GM18951 (cell line): Measurements from ENCODE around the gene OXLD1.

ENCODE experiments used
- POLR2A ChIP-seq: IDR thresholded peaks from 4 replicates; pipeline ENCODE4 v1.6.1; 2011; ENCODE audit warnings: mild to moderate bottlenecking; ENCODE audit not compliant: insufficient read length, insufficient read depth; ENCODE audit errors: extremely low read depth
- in situ Hi-C: fragments of 300-500 bp; cut with MboI; formaldehyde crosslinking; loops from one replicate; pipeline ENCODE4 v1.12.0; 2022; ENCODE audit warnings: low sequenced_read_pairs, mixed read lengths, inconsistent platforms; ENCODE audit not compliant: unreplicated experiment

OXLD1 gene

GRCh38 chr17:81696218-81696941 is 30.0 kb upstream of the OXLD1 start:
- in situ Hi-C loops, result no loop called here
- TF ChIP-seq POLR2A, result no peak

GRCh38 chr17:81695801-81696200 is 29.4 kb upstream of the OXLD1 start:
- no peak for TF ChIP-seq POLR2A

GRCh38 chr17:81695211-81695610 is 28.8 kb upstream of the OXLD1 start:
- no peak for TF ChIP-seq POLR2A

More at GRCh38 chr17:81695801-81696200, 29.4 kb upstream of the OXLD1 start:
- in situ Hi-C loops, result no loop called here

GRCh38 chr17:81694810-81695209 is 28.4 kb upstream of the OXLD1 start:
- TF ChIP-seq POLR2A, result no peak
- in situ Hi-C loops, result no loop called here

More at GRCh38 chr17:81695211-81695610, 28.8 kb upstream of the OXLD1 start:
- in situ Hi-C loops, result no loop called here

- in situ Hi-C loops, result no loop called here
These were observed 27.3 kb upstream of the OXLD1 start for GRCh38 chr17:81693509-81694210.

GRCh38 chr17:81691608-81692007 is 25.2 kb upstream of the OXLD1 start:
- TF ChIP-seq POLR2A, result no peak
- in situ Hi-C loops, result no loop called here

More at GRCh38 chr17:81693509-81694210, 27.3 kb upstream of the OXLD1 start:
- no peak for TF ChIP-seq POLR2A

- in situ Hi-C loops, result no loop called here
- no peak for TF ChIP-seq POLR2A
These were observed 24.8 kb upstream of the OXLD1 start for GRCh38 chr17:81691196-81691595.

GRCh38 chr17:81690549-81690948 is 24.1 kb upstream of the OXLD1 start:
- in situ Hi-C loops, result no loop called here
- no peak for TF ChIP-seq POLR2A

- in situ Hi-C loops, result no loop called here
- TF ChIP-seq POLR2A, result no peak
These were observed 23.7 kb upstream of the OXLD1 start for GRCh38 chr17:81690066-81690465.

- in situ Hi-C loops, result no loop called here
These were observed 22.2 kb upstream of the OXLD1 start for GRCh38 chr17:81688616-81689015.

GRCh38 chr17:81687770-81688541 is 21.6 kb upstream of the OXLD1 start:
- in situ Hi-C loops, result no loop called here
- no peak for TF ChIP-seq POLR2A

More at GRCh38 chr17:81688616-81689015, 22.2 kb upstream of the OXLD1 start:
- no peak for TF ChIP-seq POLR2A

- in situ Hi-C loops, result no loop called here
- no peak for TF ChIP-seq POLR2A
These were observed 20.2 kb upstream of the OXLD1 start for GRCh38 chr17:81686614-81687013.

GRCh38 chr17:81685108-81685507 is 18.7 kb upstream of the OXLD1 start:
- TF ChIP-seq POLR2A, result no peak
- in situ Hi-C loops, result no loop called here

- in situ Hi-C loops, result no loop called here
- no peak for TF ChIP-seq POLR2A
These were observed 18.1 kb upstream of the OXLD1 start for GRCh38 chr17:81684442-81684911.
